CD4-positive, alpha-beta T cell treated with Interleukin-6 for 4 hours (primary cell): ENCODE measurements around the gene DTX4.

Experiments used
- DNase-seq: peaks from one replicate; pipeline ENCODE4 v3.0.0-alpha.2; 2020; ENCODE audit warnings: mixed read lengths

Gene DTX4

DNA sequence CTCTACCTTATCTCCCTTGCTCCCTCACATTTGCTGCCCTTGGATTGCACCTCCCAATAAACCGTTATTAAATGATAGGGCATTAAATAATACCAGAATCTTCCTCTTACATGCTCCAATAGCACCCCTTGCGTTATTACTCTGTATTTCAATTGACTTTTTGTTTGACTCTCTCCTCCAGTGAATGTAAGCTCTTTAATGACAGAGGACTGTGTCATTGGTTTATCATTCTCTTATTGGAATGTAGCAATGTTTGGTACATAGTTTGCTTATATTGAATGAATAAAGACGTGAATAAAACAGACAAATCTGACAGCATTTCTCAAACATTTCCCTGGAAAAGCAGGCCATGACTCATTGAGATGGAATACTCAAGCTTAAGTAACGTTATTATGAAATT lies 49.5 kb downstream of the DTX4 start:
- no peak for DNase-seq

DNA sequence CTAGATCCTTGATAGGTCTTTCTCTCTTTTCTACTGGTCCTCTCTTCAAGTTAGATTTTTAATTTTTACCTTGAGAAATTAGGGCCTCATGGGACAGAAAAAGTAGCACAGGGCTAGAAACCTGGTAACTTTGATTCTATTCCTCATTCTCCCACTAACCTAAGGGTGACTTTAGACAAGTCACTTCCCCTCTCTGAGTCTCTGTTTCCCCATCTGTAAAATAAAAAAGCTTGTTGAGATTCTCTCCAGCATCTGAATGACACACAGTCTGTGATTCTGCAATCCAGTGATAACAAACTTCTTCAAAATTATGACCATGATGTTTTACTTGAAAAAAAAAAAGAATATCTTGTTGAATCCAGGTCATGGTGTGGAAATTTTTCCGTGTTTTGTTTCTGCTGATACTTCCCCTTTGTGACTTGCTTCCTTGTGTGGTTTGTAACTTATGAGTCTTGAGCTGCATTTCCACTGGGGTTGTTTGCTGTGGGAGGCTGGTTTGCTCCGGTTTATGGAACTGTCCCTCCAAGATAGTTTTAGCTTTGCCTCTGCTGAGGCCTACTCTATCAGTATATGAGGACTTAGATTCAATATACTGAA lies 50.6 kb downstream of the DTX4 start:
- no peak for DNase-seq

DNA sequence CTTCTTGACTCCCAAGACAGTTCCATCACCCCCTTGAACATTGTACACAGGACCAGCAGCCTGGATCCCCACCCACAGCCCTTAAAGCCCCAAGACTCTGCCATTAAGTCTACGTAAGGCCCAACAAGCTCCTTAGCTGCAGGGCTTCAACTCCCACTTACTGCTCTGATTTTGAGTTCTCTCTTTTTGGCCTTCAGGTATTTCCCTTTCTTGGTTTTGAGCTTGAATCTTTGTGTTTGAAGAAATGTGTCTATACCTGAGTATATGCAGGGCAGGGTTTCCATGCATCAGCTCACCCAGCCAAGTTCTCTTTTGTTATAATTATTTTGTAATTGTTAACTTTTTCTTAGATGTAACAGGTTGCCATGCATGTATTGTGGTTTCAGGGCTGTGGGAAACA lies 51.2 kb downstream of the DTX4 start:
- DNase-seq = no peak

DNA sequence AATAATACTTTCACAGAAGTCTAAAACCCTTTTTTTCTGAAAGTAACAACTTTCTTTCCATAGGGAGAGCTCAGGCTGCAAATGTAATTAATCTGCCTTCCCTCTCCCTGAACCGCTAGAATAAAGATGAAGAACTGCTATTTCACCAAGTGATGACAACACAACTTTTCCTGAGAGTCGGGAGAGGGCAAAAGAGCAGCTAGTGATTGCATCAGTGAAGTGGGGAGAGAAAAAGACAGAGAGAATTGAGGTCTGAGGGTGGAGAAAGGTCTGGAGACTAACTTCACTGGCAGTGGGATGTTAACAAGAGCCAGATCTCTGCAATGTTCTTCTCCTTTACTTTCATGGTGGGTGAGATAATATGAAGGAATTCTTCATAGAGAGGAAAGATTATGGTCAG lies 51.7 kb downstream of the DTX4 start:
- no peak for DNase-seq

DNA sequence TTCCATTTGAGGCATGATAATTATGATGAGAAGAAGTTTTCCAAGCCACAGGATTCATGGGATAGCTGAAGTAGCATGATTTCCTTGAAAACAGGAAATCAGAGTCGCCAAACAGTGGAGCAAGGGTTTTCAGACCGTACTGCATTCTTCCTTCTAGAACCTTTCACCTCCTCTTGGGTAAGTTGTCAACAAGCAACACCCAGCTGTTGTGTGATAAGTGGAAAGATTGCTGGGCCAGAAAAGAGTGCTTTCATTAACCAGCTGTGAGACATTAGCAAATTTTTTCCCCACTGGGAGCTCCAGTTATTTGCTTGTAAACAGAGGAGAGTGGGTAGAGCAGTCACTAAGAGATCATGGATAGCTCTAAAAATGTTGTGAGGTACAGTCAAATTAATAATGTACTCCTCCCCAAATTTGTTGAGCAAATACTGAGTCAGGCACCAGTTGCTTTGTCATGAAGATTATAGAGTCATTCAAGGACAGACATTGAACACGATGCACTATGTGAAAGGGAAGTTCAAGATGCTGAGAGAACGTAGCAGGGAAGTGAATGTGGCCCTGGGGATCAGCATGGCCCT lies 52.5 kb downstream of the DTX4 start:
- DNase-seq = no peak

DNA sequence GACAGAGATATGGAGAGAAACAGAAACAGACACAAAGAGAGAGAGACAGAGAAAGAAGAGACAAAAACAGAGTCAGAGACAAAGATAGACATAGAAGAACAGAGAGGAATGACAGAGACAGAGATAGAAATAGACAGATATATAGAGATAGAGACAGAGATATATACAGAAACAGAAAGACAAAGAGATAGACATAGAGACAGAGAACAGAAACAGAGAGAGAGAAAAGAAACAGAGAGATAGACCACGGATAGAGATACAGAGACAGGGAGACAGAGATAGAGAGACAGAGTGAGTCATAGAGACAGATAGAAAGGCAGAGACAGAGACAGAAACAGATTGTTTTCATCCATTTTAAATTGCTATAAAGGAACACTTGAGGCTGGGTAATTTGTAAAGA lies 53.1 kb downstream of the DTX4 start:
- no peak for DNase-seq

DNA sequence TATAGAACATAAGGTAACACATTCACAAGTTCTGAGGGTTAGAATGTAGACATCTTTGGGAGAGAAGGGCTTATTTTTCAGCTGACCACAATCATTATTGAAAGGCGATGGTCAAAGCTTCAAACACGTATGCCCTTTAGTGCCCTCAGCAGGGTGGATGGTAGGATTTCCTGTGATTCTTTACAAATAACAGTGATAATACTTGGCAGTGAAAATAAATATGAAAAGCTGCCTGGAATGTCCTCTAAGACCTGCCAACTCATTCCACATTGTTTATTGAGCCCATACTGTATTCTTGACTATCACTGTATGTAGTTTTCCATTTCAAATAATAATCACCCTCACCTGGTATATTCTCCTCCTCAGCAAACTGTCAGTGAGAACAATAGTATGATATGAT lies 54.5 kb downstream of the DTX4 start:
- no peak for DNase-seq

DNA sequence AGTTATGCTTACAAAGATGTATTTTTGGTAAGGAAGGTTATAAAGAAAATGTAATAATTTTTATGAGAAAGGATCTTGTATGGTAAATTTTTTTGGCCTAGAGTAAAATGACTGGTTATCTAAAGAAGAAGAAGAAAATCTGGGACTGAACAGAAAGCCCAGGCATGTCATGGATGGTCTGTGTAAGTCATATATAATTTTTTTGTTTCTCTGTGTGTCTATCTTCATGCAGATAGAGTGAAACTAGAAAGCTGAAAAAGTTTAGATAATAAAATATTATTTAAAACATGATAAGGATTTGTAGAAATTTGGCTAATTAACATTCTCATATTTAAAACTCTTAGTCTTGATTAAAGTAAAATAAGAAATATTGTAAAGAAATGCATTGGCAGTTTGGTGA lies 68.4 kb downstream of the DTX4 start:
- no peak for DNase-seq

DNA sequence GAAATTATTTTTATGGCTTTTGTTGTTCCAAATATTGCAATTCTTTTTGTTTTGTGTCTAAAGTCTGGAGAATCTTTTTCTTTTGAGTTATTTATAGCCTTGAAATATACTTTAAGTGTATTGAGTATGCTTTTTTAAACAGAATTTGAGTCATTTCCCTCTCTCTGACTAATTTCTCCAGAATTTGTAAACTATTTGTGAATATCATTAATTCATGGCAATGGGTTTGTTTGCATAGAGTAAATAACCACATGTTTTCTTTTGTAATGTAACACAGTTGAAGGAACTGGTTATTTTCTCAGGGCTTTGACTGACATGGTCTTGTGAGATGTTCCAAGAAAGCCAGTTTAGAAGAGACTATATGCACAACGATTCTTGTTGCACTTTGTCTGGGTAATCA lies 71.7 kb downstream of the DTX4 start:
- DNase-seq = no peak

DNA sequence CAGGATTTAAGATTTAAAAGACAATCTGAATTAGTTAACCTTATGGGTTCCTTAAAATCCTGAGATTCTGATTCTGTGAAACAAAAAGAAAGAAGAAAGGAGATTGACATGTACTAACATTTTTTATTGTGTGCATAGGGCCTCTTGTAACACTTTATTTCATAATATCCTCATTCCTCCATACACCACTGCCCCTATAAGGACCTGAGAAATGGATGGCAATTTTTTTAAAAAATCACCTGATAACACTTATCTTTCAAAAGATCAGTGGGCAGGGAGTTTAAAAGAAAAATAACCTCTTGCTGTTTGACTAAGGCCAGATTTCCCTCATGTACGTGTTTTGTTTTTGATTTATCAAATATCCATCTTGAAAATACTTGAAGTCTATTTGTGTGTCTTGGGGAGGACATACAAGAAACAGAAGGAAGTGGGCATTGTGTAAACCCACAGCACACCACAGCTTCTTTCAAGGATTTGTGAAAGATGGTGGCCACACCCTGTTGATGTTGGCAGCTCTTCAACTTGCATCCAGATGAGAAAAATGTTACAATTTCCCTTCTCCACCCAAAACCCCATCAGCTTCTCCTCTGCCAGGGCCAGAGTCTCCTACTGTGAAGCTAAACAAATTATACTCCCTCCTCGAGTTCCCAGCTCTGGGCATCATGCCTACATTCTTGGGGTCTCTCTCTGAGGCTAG lies 75.7 kb downstream of the DTX4 start:
- DNase-seq = no peak

DNA sequence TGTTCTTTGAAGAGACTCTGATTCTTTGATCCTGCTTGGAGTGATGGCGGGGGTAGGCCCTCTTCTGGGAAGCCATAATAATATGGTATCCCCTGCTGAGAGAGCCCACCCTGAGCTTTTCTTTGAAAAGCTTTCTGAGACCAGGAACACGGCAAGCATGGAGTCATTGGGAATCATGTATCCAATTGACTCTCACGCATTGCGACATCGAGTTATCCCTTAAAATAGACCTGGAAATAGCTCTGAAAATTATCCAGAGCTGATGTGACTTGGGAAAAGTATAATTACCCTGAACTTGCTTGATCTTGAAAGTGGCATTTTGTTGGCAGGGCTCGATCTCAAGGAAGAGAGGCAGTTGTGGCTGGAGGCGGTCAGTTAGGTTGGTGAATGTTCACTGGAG lies 77.6 kb downstream of the DTX4 start:
- DNase-seq = no peak

DNA sequence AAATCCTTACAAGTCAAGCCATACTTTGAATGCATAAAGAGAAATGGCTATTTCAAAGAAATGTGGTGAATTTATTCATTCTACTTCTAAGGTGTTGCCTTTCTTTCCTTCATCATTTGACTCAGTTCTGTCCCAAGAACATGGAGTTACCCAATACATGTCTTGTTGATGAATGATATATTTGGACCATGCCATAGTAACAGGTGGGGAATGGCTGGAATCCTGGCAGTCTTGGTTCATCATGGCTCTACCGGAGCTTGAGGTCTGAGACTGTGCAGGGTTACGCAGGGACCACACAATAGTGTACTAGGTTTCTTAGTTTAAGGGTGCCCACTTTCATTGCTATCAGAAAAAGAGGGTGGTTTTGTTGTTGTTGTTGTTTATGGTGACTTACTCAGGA lies 81.1 kb downstream of the DTX4 start:
- DNase-seq = no peak

DNA sequence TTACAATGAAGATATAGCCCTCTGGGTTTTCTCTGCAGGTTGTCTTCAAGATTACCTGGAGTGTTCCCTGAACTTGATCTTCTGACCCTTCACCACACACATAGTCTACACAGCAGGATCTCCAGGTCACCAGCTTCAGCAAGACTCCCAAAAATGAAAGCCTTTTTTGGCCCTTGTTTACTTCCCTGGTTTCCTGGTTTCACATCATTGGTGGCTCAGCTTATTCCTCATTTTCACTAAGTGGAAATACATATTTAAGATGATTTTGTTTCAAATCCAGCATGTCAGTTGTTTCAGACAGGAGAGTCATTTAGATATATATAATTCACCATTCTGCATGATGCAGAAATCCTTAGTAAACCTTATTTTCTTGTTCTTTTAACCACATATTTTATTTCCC lies 82.4 kb downstream of the DTX4 start:
- no peak for DNase-seq

DNA sequence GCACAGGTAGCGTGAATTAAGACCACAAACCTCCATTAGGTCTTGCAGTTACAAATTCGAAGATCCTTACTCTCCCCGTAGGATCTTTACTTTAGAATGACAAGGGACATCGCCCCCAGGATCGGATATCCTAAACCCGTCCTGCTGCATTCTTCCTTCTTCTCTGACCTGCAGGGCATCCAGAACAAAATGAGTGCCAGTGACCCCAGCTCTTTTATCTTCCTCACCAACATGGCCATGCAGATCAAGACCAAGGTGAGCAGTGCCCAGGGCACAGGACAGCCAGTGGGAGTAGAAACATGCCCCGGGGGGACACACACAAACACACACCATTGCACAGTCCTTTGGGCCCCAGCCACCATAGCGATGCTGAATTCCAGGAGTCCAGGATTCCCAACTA lies 83.3 kb downstream of the DTX4 start:
- DNase-seq = no peak
